Mucosa of stomach (tissue), 1 donor: ENCODE data around the gene ANO10.
"Not testable (repeated sequence)": the region's sequence is repeated elsewhere in the genome, so short reads cannot be mapped to it uniquely, and the experiment has no call there.

ENCODE experiments used
- H3K27me3 ChIP-seq: one replicate; pipeline ENCODE4 v1.7.0; 2013; ENCODE audit warnings: mild to moderate bottlenecking, low read length; ENCODE audit not compliant: control insufficient read depth, insufficient read depth
- H3K36me3 ChIP-seq: one replicate; pipeline ENCODE4 v1.7.0; 2013; ENCODE audit warnings: low read length; ENCODE audit not compliant: control insufficient read depth, insufficient read depth
- H3K4me1 ChIP-seq: one replicate; pipeline ENCODE4 v1.7.0; 2013; ENCODE audit warnings: mild to moderate bottlenecking, low read length; ENCODE audit not compliant: control insufficient read depth, insufficient read depth
- H3K4me3 ChIP-seq: one replicate; pipeline ENCODE4 v1.7.0; 2013; ENCODE audit warnings: low read length
- H3K9ac ChIP-seq: one replicate; pipeline ENCODE4 v1.7.0; 2013; ENCODE audit warnings: mild to moderate bottlenecking, low read length, moderate library complexity
- H3K9me3 ChIP-seq: one replicate; pipeline ENCODE4 v1.7.0; 2013; ENCODE audit warnings: mild to moderate bottlenecking, low read length, moderate library complexity; ENCODE audit not compliant: control insufficient read depth
- donor health status: Pancreatic carcinoma.

Gene ANO10

DNA sequence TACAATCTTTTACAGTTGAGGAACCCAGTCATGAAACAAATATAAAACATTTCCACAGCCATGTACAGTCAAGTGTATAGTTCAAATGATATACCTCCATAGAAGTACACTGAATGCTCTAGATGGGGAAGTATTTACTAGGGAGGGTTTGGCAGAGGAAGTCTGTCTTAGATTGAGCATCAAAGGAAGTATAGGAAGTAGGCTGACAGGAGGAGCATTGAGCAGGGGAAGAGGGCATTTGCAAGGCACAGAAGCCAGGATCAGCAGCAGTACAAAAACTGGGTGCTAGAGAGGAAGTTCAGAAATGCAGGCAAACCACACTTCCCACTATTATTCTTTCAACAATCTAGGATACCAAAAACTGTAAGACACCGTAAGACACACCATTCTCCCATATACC lies 122.6 kb downstream of the ANO10 start:
- Histone ChIP-seq H3K27me3 (no peaks in the 10 kb centered on the region), H3K9ac (no peak overlapping the region), H3K9me3 (no peaks in the 10 kb centered on the region), H3K4me1 (no peaks in the 10 kb centered on the region), H3K4me3 (no peak overlapping the region), H3K36me3 (no peaks in the 10 kb centered on the region)

DNA sequence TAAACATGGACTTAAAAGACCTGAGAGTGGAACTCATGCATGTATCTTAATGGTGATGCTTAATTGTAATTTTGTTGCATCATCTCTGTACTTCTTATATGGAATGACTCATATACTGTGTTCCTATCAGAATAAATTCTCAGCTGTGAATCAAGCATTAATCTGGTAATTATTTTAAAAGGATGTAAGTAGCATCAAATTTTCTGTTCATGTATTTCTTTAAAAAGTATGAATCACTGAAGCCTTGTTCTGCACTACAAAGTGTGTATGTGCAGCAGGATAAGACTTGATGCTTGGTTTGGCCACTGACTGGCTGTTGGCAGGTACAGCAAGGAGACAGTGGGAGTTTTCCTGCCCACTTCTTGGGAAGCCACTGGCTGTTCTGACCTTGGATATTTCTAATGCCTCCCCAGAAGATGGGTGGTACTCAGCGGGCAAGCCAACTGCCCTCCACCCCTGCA lies 123.9 kb downstream of the ANO10 start:
- Histone ChIP-seq H3K4me1 (no peaks in the 10 kb centered on the region), H3K36me3 (no peaks in the 10 kb centered on the region), H3K4me3 (no peak overlapping the region), H3K9ac (no peak overlapping the region), H3K9me3 (no peaks in the 10 kb centered on the region), H3K27me3 (no peaks in the 10 kb centered on the region)

DNA sequence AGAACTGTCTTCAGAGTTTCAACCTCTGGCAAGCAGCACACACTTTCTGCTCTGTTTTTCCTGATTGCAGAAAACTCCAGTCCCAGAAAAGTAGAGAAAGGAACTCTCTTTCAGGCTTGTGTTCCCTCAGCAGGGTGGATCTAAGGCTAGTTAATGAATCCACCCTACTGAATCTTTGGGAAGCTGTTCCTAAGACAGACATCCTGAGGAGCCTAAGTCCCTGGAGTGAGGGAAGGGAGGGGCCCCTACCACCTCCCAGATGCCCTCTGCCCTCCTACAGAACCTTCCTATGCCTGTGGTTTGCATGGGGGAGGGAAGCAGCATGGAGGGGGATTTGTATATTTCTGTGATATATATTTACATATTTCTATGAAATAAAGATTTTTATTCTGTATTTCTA lies 124.4 kb downstream of the ANO10 start:
- no peaks in the 10 kb centered on the region for H3K36me3 ChIP-seq
- no peak overlapping the region for H3K4me3 ChIP-seq

DNA sequence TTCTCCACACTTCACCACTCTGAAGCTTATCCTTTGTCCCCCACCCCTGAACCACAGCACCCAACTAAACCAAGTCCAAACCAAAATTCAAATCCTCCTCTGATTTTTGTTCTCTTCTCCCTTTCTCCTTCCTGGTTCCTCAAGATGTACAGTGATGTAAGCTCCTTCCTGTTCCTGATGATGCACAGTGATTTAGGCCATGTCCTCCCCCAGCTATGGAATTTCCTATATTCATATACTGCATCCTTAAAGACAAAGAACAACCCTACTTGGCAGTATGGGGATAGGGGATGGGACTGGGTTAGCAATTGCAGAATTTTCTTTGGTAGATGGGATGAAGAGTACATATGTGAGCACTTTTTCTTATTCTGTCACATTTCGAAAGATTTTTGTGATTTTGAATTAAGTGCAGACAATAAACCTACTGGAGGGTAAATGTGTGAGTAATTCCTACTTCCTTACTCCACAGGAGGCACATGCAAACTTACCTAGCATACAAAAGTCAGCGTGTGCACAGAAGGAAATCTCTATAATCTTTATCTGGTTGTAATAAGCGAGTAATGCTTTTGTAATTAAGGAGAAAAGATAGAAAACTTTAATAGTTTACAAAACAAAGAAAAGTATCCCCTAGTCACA lies 125.0 kb downstream of the ANO10 start:
- H3K4me3 ChIP-seq = no peak overlapping the region
- no peaks in the 10 kb centered on the region for H3K9me3 ChIP-seq
- H3K9ac ChIP-seq = no peak overlapping the region
- no peaks in the 10 kb centered on the region for H3K27me3 ChIP-seq
- H3K36me3 ChIP-seq = no peaks in the 10 kb centered on the region
- H3K4me1 ChIP-seq = no peaks in the 10 kb centered on the region

More for the DNA sequence above, 124.4 kb downstream of the ANO10 start:
- H3K4me1 ChIP-seq = no peaks in the 10 kb centered on the region
- no peak overlapping the region for H3K9ac ChIP-seq
- no peaks in the 10 kb centered on the region for H3K27me3 ChIP-seq
- H3K9me3 ChIP-seq = no peaks in the 10 kb centered on the region

DNA sequence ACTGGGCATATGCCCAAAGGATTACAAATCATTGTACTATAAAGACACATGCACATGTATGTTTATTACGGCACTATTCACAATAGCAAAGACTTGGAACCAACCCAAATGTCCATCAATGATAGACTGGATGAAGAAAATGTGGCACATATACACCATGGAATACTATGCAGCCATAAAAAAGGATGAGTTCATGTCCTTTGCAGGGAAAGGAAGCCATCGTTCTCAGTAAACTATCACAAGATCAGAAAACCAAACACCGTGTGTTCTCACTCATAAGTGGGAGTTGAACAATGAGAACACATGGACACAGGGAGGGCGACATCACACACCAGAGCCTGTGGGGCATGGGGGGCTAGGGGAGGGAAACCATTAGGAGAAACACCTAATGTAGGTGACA lies 128.9 kb downstream of the ANO10 start:
- not testable (repeated sequence) for H3K9ac ChIP-seq, H3K36me3 ChIP-seq, H3K9me3 ChIP-seq, H3K27me3 ChIP-seq, H3K4me1 ChIP-seq, H3K4me3 ChIP-seq

DNA sequence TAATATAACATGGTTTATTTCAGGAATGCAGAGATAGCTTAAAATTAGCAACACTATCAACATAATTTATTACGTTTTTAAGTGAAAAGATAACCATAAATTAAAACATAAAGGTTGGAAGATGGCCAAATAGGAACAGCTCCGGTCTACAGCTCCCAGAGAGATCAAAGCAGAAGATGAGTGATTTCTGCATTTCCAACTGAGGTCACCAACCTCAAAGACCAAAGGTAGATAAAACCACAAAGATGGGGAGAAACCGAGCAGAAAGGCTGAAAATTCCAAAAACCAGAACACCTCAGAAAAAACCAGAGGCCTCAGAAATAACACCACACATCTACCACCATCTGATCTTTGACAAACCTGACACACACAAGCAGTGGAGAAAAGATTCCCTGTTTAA lies 130.0 kb downstream of the ANO10 start:
- not testable (repeated sequence) for H3K4me1 ChIP-seq, H3K4me3 ChIP-seq, H3K9ac ChIP-seq, H3K36me3 ChIP-seq, H3K9me3 ChIP-seq, H3K27me3 ChIP-seq

DNA sequence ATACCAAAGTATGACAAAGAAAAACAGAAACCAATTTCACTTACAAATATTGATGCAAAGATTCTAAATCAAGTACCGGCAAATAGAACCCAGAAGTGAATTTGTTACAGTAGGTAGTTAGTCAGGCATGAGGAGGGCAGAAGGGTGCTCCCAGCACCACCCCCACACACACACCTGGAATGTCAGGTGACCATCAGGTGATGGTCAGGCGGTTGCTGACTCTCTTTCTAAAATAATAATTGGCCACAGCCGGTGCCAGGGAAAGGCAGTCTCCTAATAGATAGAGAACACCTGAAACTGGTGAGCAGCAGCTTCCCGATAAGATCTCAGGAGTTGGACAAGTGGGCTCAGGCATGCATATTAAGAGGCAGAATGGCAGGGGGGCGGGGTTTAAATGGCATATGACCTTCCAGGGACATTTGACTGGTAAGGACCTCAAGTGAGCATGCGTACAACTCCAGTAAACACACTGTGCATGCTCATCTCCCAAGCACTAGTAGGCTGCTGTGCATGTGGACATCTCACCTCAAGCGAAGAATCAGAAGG lies 131.1 kb downstream of the ANO10 start:
- Histone ChIP-seq H3K9ac (no peak overlapping the region), H3K4me1 (no peaks in the 10 kb centered on the region), H3K36me3 (no peaks in the 10 kb centered on the region), H3K4me3 (no peak overlapping the region), H3K9me3 (no peaks in the 10 kb centered on the region), H3K27me3 (no peaks in the 10 kb centered on the region)

DNA sequence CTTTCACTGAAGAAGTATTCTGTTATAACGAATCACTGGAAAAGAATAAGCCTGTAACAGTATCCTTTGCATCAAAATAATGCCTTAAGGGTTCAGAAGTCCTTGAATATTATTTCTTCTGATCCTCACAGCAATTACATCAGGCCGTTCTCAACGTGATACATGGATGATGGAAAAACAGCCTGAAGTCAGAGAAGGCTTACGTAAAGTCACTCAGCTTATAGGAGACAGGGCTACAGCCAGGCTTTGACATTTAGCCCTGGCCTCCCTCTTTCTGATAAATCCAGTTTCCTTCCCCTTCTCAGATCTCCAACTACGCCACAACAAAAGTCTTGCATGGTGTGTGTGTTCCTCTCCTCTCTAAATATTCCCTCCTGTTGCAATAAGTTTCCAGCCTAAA lies 131.9 kb downstream of the ANO10 start:
- Histone ChIP-seq H3K4me3 (no peak overlapping the region), H3K9ac (no peak overlapping the region)

DNA sequence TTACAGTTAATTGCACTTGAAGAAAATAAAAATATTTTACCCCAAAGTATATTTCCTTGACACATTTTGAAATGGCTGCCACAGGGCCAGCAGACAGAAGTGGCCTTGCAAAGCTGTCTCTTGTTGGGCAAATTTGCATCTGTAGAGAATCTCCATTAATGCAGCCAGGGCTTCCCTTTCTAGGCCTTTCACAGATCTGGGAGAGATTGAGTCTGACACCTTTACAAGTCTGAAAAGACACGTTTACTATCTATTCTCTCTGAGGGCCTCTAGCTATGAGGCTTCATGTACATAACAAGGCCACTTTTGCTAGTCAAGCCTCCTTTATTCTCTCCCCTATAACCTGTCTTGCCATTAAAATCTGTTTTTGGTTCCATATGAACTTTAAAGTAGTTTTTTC lies 135.9 kb downstream of the ANO10 start:
- no peaks in the 10 kb centered on the region for H3K4me1 ChIP-seq
- no peaks in the 10 kb centered on the region for H3K27me3 ChIP-seq
- no peaks in the 10 kb centered on the region for H3K9me3 ChIP-seq
- H3K4me3 ChIP-seq = no peak overlapping the region
- no peaks in the 10 kb centered on the region for H3K36me3 ChIP-seq
- no peak overlapping the region for H3K9ac ChIP-seq

More for the DNA sequence above, 131.9 kb downstream of the ANO10 start:
- Histone ChIP-seq H3K9me3 (no peaks in the 10 kb centered on the region), H3K27me3 (no peaks in the 10 kb centered on the region), H3K4me1 (no peaks in the 10 kb centered on the region), H3K36me3 (no peaks in the 10 kb centered on the region)

DNA sequence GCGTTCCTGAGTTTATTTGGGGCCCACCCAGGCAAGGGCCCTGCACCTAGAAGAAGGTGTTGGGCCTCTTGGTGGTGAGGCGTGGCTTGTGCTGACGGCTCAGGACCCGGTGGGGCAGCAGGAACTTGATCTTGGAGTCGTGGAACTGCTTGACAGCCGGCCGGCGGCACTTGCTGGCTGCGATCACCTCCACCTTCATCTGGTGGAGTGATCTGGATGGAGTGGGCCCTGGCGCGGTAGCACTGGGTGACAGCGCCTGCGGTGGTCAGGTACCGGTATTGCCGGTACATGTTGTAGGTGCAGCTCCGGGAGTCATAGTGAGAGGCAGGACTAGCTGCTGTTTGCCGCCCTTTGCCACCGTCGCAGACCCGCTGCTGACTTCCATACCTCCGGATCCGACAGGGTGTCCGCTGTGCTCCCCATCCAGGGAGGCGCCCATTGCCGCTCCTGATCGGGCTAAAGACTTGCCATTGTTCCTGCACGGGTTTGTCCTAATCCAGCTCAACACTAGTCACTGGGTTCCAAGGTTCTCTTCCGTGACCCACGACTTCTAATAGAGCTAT lies 136.8 kb downstream of the ANO10 start:
- no peak overlapping the region for H3K9ac ChIP-seq
- no peaks in the 10 kb centered on the region for H3K4me1 ChIP-seq
- H3K4me3 ChIP-seq = no peak overlapping the region
- no peaks in the 10 kb centered on the region for H3K36me3 ChIP-seq
- no peaks in the 10 kb centered on the region for H3K9me3 ChIP-seq
- H3K27me3 ChIP-seq = no peaks in the 10 kb centered on the region

DNA sequence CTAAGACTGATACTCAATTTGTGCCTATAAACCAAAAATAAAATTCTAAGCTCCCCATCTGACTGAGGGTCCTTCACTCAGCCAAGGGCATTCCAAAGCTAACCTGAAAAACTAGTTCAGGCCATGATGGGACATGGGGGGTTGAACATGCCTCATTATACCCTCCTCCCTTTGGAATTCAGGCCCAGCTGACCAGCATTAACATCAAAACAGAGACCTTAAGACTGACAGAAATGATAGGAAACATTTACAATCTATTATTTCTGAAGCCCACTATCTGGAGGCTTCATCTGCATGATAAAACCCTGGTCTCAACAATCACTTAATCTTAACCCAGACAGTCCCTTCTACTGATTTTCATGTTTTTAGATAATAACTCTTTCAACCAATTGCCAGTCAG lies 140.4 kb downstream of the ANO10 start:
- Histone ChIP-seq H3K4me1 (no peaks in the 10 kb centered on the region), H3K36me3 (no peaks in the 10 kb centered on the region), H3K27me3 (no peaks in the 10 kb centered on the region), H3K9ac (no peak overlapping the region), H3K4me3 (no peak overlapping the region), H3K9me3 (no peaks in the 10 kb centered on the region)

DNA sequence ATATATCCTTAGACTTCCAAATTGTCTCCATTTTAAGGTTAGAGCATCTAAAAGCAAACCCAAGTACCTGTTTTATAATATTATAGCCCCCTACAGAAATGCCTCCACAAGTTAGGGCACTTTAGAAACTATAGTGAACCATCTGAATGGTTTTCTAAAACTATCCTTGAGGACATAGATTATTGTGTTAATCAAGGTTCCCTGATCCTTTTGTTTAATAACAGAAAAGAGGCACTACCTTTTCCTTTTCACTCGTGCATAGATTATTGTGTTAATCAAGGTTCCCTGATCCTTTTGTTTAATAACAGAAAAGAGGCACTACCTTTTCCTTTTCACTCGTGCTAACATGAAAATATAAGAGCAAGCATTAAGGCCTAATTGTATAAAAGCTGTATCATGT lies 143.0 kb downstream of the ANO10 start:
- H3K36me3 ChIP-seq, H3K9ac ChIP-seq, H3K9me3 ChIP-seq, H3K4me3 ChIP-seq, H3K4me1 ChIP-seq, H3K27me3 ChIP-seq: not testable (repeated sequence)
